Mucosa of stomach (tissue), 1 donor: ENCODE data around the gene CASD1.
A peak's percentile ranks its signal among the peaks of the same experiment; 100 is the strongest.

Experiments
- H3K27me3 ChIP-seq: one replicate; pipeline ENCODE4 v1.7.0; 2013; ENCODE audit warnings: mild to moderate bottlenecking, low read length; ENCODE audit not compliant: control insufficient read depth, insufficient read depth
- H3K36me3 ChIP-seq: one replicate; pipeline ENCODE4 v1.7.0; 2013; ENCODE audit warnings: low read length; ENCODE audit not compliant: control insufficient read depth, insufficient read depth
- H3K4me1 ChIP-seq: one replicate; pipeline ENCODE4 v1.7.0; 2013; ENCODE audit warnings: mild to moderate bottlenecking, low read length; ENCODE audit not compliant: control insufficient read depth, insufficient read depth
- H3K4me3 ChIP-seq: one replicate; pipeline ENCODE4 v1.7.0; 2013; ENCODE audit warnings: low read length
- H3K9ac ChIP-seq: one replicate; pipeline ENCODE4 v1.7.0; 2013; ENCODE audit warnings: mild to moderate bottlenecking, low read length, moderate library complexity
- H3K9me3 ChIP-seq: one replicate; pipeline ENCODE4 v1.7.0; 2013; ENCODE audit warnings: mild to moderate bottlenecking, low read length, moderate library complexity; ENCODE audit not compliant: control insufficient read depth
- donor health status: Pancreatic carcinoma.

CASD1 gene

DNA sequence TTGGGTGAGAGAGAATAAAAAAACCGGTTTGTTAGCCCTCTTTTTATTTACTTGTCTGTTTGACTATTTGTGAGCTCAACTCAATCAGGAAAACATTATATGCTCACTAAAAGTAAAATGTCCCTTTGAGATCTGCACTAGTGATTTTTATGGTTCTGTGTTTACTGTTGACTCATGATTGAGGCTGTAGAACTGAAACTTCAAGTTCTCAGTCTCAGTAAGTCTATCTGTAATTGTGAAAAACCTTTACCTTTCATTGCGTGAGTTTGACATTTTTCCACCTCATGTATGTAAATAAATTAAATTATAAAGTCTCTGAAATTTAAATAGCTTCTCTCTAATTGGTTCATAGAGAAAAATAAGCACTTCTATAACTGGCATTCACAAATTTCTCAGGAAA lies 17.0 kb upstream of the CASD1 start:
- H3K4me1 ChIP-seq, result no peaks in the 10 kb centered on the region
- no peaks in the 10 kb centered on the region for H3K36me3 ChIP-seq
- no peaks in the 10 kb centered on the region for H3K9me3 ChIP-seq
- no peak overlapping the region for H3K9ac ChIP-seq
- H3K4me3 ChIP-seq, result no peak overlapping the region
- no peaks in the 10 kb centered on the region for H3K27me3 ChIP-seq

DNA sequence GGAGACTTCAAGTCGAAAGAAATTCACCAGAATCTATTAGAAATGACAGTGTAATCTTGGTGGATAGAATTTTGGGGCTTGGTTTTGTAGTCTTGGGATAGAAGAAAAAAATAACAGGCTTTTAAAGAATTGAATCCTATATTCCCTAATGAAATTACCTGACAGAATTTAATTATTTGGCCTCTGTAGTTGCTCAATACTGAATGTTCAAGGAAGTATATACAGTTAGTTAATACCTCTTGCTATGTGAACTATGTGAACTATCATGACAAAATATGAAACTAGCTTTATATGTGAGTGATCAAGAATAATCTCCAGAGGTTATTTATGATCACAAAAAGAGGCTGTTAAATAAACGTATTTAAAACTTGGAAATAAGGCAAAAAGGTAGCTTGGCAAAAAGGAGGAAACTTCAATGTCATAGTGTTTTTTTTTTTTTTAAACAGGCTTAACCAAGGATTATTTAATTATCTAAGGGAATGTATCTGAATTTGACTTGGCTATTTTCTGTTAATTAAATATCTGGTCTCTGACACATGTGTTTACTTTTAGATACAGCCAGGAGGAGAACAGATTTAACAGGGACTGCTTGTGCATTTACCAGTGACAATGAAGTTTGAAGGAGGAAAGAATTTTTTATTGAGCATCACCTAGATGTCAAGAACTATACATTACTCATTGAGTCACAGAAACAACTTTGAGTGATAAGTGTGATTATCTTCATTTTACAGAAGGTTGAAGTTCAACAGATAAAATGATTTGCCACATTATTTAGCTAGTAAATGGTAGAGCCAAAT lies 11.5 kb upstream of the CASD1 start:
- H3K4me3 ChIP-seq, result no peak overlapping the region
- no peaks in the 10 kb centered on the region for H3K27me3 ChIP-seq
- H3K36me3 ChIP-seq, result no peaks in the 10 kb centered on the region
- no peaks in the 10 kb centered on the region for H3K9me3 ChIP-seq
- no peak overlapping the region for H3K9ac ChIP-seq
- H3K4me1 ChIP-seq, result no peaks in the 10 kb centered on the region

DNA sequence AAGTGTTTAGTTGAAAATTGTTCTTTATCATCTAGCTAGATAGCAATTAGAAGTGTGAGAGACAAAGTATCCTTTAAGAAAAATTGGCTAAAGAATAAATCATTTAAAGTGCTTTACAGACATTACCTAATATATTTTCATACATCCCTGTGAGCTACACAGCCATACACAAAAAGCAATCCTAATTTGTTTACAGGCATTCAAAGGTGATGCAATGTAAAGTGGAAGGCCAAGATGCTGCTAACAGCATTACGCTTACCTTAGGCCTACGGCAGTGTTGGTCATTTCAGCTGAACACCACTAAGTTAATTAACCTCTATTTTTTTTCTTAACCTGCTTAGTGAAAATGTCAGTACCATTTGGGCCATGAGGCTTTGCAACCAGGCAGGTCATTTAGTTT lies 10.7 kb upstream of the CASD1 start:
- Histone ChIP-seq H3K27me3 (no peaks in the 10 kb centered on the region), H3K9me3 (no peaks in the 10 kb centered on the region), H3K9ac (no peak overlapping the region), H3K4me3 (no peak overlapping the region), H3K36me3 (no peaks in the 10 kb centered on the region), H3K4me1 (no peaks in the 10 kb centered on the region)

DNA sequence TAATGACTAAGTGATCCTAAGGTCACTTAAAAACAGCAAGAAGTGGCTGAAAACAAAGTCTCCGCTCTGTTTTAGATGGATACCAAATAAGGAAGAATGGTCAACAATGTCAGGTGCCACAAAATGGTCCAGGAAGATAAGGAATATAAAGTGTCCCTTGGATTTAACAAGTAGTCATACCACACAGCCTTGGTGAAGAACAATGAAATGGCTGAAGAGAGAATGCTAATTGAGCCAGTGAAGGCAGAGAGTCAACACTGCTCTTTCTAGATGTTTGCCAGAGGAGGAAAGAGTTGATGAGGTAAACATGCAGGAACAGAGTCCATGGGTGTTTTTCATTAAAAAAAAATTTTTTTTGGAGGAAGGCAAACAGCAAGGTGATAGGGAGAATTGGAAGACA lies 2.1 kb upstream of the CASD1 start:
- Histone ChIP-seq H3K4me1 (peaks cover 11% of the 10 kb centered on the region), H3K9me3 (no peaks in the 10 kb centered on the region), H3K27me3 (no peaks in the 10 kb centered on the region), H3K36me3 (no peaks in the 10 kb centered on the region), H3K4me3 (no peak overlapping the region), H3K9ac (no peak overlapping the region)

DNA sequence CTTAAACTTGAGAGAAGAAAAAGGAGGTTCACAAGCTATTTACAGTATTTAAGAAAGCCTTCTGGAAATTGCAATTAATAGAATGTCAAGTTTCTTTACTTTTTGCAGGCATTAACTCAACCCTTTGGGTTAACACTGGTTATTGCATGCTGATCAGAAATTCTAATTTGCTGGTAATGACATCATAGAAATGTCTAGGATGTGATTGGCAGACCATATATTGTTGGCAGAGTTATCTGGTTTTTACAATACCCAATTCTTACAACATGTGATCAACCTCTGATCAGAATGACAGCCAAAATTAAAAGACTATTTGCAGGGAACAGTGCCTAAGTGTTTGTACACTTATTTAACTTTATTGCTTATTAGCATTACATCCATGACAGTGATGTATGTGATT lies 1.6 kb upstream of the CASD1 start:
- Histone ChIP-seq H3K36me3 (no peaks in the 10 kb centered on the region), H3K27me3 (no peaks in the 10 kb centered on the region), H3K9ac (no peak overlapping the region)

DNA sequence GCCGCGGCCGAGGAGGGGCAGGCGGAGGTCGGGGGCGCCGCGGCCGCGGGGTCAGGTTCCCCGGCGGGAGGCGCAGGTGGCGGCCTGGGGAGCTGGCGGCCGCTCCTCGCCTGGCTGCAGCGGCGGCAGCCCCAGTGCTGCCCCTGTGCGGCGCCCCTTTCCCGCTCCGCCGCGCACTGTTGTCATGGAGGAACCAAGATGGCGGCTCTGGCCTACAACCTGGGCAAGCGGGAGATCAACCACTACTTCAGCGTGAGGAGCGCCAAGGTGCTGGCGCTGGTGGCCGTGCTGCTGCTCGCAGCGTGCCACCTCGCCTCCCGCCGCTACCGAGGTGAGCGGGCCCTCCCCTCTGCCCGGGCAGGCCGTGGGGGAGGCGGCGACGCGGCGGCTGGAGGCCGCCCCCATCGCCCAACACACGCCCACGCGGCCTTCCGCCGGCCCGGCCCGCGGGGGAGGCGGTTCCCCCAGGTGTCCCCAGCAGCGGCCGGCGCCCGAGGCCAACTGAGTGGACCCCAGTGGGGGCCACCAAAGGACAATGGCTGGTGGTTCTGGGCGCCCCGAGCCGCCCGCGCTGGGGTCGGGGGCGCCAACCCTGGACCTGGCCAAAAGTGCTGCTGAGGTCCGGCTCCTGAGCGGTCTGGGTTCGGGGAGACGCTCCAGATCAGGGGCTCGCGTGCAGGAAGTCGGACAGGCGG lies 425 bp downstream of the CASD1 start:
- Histone ChIP-seq H3K36me3 (no peaks in the 10 kb centered on the region), H3K4me1 (peaks cover 11% of the 10 kb centered on the region), H3K9ac (peak overlapping the region; percentile 91), H3K9me3 (no peaks in the 10 kb centered on the region), H3K4me3 (peak overlapping the region; percentile 35), H3K27me3 (no peaks in the 10 kb centered on the region)

More for the DNA sequence above, 1.6 kb upstream of the CASD1 start:
- Histone ChIP-seq H3K4me3 (no peak overlapping the region), H3K9me3 (no peaks in the 10 kb centered on the region), H3K4me1 (peaks cover 11% of the 10 kb centered on the region)

DNA sequence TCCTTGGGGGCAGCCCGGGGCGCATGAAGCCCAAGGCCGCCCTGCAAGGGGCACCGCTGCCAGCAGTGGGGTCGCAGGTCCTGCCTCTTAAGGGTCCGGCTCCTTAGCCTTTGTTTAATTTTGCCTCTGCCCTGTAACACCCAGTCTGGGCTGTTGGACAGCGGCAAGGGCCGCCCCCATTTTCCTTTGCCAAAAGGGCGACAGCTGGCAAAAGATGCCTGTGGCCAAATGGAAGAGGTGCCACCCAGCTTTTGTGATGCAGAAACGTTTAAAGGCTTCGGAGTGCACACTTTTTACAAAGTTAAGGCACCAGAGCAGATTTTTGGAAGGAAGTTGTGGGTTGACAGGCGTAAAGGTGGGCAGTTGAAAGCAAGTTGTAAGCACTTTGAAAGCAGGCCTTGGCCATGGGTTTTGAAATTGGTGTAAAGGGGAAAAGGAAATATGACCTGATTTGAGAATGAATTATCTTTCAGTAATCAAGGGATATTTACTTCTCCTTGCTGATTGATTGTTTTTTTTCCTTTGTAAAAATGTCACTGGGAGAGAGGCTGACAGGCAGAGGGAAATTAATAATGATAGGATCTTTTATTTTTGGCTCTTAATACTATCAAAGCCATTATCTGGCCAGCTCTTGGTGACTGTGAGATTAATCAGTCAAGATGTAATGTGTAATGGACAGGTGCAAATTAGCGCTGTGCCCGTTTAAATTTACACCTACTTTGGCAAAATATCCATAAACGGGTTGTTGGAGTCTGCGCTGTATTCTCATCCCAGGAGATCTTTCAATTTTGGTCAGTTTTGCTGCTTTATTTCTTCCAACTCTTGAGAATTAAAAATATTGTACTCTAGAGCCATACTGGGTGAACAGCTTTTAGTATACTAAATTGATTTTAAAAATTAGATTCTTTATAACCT lies 1.2 kb downstream of the CASD1 start:
- Histone ChIP-seq H3K36me3 (no peaks in the 10 kb centered on the region), H3K4me1 (peaks cover 11% of the 10 kb centered on the region), H3K9ac (peak overlapping the region; percentile 91), H3K4me3 (peak overlapping the region; percentile 35), H3K9me3 (no peaks in the 10 kb centered on the region), H3K27me3 (no peaks in the 10 kb centered on the region)

DNA sequence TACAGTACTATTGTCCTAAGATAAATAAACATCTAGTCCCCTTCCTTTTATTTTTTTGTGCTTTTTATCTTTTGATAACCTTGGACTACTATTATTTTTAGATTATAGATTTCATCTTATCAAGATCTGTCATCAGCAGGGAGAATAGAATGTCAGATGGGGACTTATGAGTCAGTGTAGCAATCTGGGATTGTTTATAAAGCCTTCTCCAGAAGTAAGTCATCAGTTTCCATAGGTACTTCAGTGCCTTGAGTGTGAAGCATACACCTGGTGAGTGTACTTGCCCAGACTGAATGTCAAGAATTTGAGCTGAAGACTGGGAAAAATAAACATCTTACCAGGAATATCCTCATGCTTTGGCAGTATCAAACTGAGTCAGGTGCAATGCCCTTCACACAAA lies 2.1 kb downstream of the CASD1 start:
- Histone ChIP-seq H3K36me3 (no peaks in the 10 kb centered on the region), H3K9ac (no peak overlapping the region), H3K4me3 (no peak overlapping the region), H3K27me3 (no peaks in the 10 kb centered on the region), H3K4me1 (peaks cover 11% of the 10 kb centered on the region), H3K9me3 (no peaks in the 10 kb centered on the region)

DNA sequence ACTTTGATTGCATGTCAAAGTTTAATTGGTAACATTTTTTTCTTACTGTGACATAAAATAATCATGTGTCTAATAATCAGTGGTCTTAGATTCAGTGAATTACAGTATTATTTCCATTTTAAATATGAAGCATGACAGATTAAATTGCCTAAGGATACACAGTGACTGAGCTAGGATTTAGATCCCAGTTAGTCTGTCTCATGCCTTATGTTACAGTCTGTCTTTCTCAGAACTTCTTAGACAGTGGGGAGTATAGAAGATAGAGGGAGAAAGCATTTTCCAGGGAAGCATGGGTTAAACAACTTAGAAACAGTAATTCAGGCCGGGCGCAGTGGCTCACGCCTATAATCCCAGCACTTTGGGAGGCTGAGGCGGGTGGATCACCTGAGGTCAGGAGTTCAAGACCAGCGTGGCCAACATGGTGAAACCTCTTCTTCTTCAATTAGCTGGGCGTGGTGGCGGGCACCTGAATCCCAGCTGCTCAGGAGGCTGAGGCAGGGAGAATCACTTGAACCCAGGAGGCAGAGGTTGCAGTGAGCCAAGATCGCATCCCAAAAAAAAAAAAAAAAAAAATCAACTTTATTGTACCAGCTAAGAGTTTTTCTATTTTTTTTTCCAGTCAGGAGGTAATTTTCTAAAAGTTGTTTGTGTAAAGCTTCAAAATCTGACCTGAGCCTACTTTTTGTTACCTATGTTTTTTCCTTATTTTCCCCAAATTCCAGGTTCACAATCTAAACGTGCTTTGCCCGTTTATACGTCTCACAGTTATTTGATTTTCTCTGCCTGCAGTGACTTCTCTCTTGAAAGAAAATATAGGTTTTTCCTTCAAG lies 3.3 kb downstream of the CASD1 start:
- Histone ChIP-seq H3K4me1 (peaks cover 6% of the 10 kb centered on the region), H3K9ac (no peak overlapping the region), H3K36me3 (no peaks in the 10 kb centered on the region), H3K4me3 (no peak overlapping the region), H3K27me3 (no peaks in the 10 kb centered on the region), H3K9me3 (no peaks in the 10 kb centered on the region)

DNA sequence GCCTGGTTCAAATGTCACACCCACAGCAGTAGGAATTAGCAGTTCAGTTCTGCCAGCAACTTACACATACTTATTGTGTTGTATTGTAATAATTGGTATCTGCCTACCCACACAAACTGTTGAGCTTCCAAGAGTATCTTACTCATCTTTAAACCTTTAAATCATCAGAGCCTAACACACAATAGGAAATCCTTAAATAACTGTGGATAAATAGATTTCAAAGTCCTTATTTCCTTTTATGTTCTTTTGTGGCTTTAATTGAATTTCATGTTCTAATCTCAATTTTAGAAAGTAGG lies 3.9 kb downstream of the CASD1 start:
- no peaks in the 10 kb centered on the region for H3K36me3 ChIP-seq
- H3K27me3 ChIP-seq, result no peaks in the 10 kb centered on the region
- no peak overlapping the region for H3K4me3 ChIP-seq
- H3K9me3 ChIP-seq, result no peaks in the 10 kb centered on the region
- H3K9ac ChIP-seq, result no peak overlapping the region
- H3K4me1 ChIP-seq, result peaks cover 6% of the 10 kb centered on the region

DNA sequence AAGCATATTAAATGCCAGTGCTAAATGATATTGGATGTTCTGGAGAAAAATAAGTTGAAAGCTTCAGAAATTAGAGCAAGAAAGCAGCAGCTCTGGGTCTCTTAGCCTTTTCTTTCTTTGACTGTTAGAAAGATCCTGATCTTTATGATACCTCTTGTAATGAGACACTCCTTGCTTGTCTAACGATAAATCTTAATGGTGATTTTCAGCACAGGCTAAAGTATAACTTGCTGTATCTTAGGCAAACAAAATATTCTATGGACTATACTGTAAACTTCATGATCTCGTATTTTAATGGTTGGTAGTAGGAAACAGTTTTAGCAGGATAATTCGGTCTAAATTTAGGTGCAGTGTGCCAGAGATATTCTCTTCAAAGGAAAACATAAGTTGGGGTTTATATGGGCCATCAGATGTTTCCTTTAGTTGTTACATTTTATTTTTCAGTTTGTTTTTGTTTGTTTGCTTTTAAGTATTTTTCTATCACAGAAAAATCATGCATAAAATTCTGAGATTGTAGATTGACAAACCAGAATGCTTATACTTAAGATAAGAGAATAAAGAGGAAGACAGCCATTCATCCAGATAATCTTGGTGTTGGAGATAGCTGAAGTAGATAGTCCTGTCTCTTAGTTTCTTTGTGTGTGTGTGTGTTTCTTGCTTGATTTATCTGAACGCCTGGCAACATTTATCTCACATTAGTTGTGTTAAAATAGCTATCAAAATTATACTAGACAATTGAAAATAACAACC lies 4.7 kb downstream of the CASD1 start:
- Histone ChIP-seq H3K4me3 (no peak overlapping the region), H3K9ac (no peak overlapping the region), H3K36me3 (no peaks in the 10 kb centered on the region), H3K4me1 (peaks cover under 1% of the 10 kb centered on the region), H3K9me3 (no peaks in the 10 kb centered on the region), H3K27me3 (no peaks in the 10 kb centered on the region)
